Ovary (tissue), 9 donors: Measurements from ENCODE around the gene WFDC9. TPM values are rescaled to one million over a fixed set of nuclear protein-coding genes. Genes with fewer than 3 reads are reported as not detected.

Experiments
- DNase-seq, 5 donors: peaks; one replicate each; pipeline ENCODE4 v3.0.0-alpha.2; 2019 to 2020
- H3K27ac ChIP-seq, 2 donors: fragments of 200-600 bp; one replicate each; pipeline versions ENCODE4 v1.5.1 to v1.8.0; 2019 to 2022
- H3K27me3 ChIP-seq: fragments of 200-600 bp; one replicate; pipeline ENCODE4 v1.8.0; 2022
- H3K36me3 ChIP-seq: fragments of 200-600 bp; sonication (generic); one replicate; pipeline ENCODE4 v1.5.1; 2019
- H3K4me1 ChIP-seq: one replicate; pipeline ENCODE4 v1.8.1; 2013; ENCODE audit warnings: mild to moderate bottlenecking, moderate library complexity; ENCODE audit not compliant: insufficient read depth
- H3K4me3 ChIP-seq: fragments of 200-600 bp; sonication (generic); one replicate; pipeline ENCODE4 v1.5.1; 2017
- H3K9me3 ChIP-seq, 2 donors: fragments of 200-600 bp in 1 of 2; sonication (generic) in 1 of 2; one replicate each; pipeline versions ENCODE4 v1.5.1 to v1.8.1; 2013 to 2019; ENCODE audit warnings: mild to moderate bottlenecking in 1 of 2, moderate library complexity in 1 of 2
- EP300 ChIP-seq: sonication (generic); formaldehyde crosslinking; IDR thresholded peaks from one replicate; pipeline ENCODE4 v1.6.1; 2017; ENCODE audit warnings: antibody characterized with exemption
- POLR2A ChIP-seq: fragments of 450-650 bp; IDR thresholded peaks from one replicate; pipeline ENCODE4 v1.6.1; 2017; ENCODE audit warnings: antibody characterized with exemption, mild to moderate bottlenecking, moderate library complexity
- WGBS, 3 donors: extraction: QIAGEN DNeasy Blood & Tissue Kit in 1 of 3; methylation state at CpG; one replicate each; pipeline versions ENCODE4 v1.1.5 to v1.1.7; 2013 to 2017; 5-methylcytosine and 5-hydroxymethylcytosine counted together
- intact Hi-C, 4 donors: fragments of 100-400 bp; cut with DNase I; formaldehyde crosslinking; loops; one replicate each; pipeline versions ENCODE4 v1.11.0 to v1.15.1; 2022 to 2023
- polyA plus RNA-seq, 2 donors: library from polyadenylated mRNA; stranded (reverse); fragments of 200-250 nt in 1 of 2; fragments of 350-450 nt in 1 of 2; fragmentation: Illumina TruSeq in 1 of 2; extraction: RNeasy Lipid Tissue Mini Kit (QIAGEN cat#74804) in 1 of 2; gene quantifications; one replicate each; pipeline ENCODE4 v1.2.3, GENCODE V29; 2013 to 2014
- total RNA-seq, 7 donors: library from RNA; depleted of rRNA in 2 of 7; stranded (reverse); fragments of >200 nt in 2 of 7; fragmentation: NEBNext Ultra II Directional in 3 of 7; extraction: Animal tissue kit (Norgen Biotek cat#: 25700) in 3 of 7; gene quantifications; one replicate each; pipeline versions ENCODE4 v1.1.0 to v1.2.4, GENCODE V29; 2016 to 2023
- TF ChIP-seq, protein P1 (sequence below), 3 donors: fragments of 450-650 bp in 2 of 3; fragments of 200-600 bp in 1 of 3; IDR thresholded peaks; one replicate each; pipeline versions ENCODE4 v1.5.1 to v1.8.0; 2016 to 2022; ENCODE audit warnings: antibody characterized with exemption in 3 of 3, mild to moderate bottlenecking in 1 of 3
- donor health status: DM: no; HTN: no; CAD: no; lungs with moderate emphysema.
- donor health status: DM: no; HTN: no; CAD: no.
- donor health status: Bipolar disorder and iron deficiency.
- donor health status: DM: yes; HTN: yes; CAD: no.
- donor health status: DM: no; HTN: no; CAD: no.
- donor health status: DM: yes; HTN: yes; CAD: no.

WFDC9 gene
- total and polyA plus RNA-seq, 9 donors = not detected

DNA sequence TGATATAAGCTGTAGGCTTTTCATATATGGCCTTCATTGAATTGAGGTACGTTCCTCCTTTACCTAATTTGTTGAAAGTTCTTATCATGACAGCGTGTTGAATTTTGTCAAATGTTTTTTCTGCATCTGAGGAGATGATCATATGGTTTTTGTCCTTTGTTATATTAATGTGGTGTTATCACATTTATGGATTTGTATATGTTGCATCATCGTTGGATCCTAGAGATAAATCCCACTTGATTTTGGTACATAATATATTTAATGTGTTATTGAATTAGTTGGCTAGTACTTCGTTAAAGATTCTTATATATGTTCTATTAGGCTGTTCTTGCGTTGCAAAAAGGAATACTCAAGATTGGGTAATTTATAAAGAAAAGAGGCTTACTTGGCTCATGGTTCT is 8.6 kb upstream of the WFDC9 start:
- Histone ChIP-seq H3K4me1 (no peaks in the 10 kb centered on the region), H3K4me3 (no peak overlapping the region), H3K36me3 (no peaks in the 10 kb centered on the region), H3K27me3 (no peaks in the 10 kb centered on the region), H3K27ac (no peak overlapping the region), H3K9me3 (no peaks in the 10 kb centered on the region)
- no peak for TF ChIP-seq EP300
- no peak for TF ChIP-seq POLR2A
- TF ChIP-seq, protein P1, sequence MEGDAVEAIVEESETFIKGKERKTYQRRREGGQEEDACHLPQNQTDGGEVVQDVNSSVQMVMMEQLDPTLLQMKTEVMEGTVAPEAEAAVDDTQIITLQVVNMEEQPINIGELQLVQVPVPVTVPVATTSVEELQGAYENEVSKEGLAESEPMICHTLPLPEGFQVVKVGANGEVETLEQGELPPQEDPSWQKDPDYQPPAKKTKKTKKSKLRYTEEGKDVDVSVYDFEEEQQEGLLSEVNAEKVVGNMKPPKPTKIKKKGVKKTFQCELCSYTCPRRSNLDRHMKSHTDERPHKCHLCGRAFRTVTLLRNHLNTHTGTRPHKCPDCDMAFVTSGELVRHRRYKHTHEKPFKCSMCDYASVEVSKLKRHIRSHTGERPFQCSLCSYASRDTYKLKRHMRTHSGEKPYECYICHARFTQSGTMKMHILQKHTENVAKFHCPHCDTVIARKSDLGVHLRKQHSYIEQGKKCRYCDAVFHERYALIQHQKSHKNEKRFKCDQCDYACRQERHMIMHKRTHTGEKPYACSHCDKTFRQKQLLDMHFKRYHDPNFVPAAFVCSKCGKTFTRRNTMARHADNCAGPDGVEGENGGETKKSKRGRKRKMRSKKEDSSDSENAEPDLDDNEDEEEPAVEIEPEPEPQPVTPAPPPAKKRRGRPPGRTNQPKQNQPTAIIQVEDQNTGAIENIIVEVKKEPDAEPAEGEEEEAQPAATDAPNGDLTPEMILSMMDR (IDR thresholded peaks at IDR 0.05) = no peak
- DNase-seq = no peak
- intact Hi-C loops = no loop called here
- 80 to 88% (median 81%) methylated on average over 5 of the region's 5 CpGs for WGBS, 3 donors

DNA sequence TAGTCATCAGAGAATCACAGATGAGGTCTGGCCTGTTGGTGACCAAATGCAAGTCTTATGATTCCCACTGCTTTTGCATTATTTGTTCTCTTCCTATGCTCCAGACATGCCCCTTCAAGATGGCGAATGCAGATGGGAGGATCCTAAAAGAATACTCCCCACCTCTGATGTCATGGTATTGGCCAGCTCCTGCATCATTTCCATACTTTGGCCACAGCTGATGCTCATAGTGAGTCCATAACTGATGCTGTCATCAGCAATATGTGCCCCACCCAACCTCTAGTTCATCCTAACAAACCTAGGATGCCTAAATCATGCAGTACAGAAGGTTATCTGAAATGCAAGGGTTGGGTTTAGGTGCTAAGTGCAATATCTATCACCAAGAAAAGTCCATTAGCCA is 5.4 kb upstream of the WFDC9 start:
- intact Hi-C loops = no loop called here
- DNase-seq = no peak
- Histone ChIP-seq H3K4me3 (no peak overlapping the region), H3K27me3 (no peaks in the 10 kb centered on the region), H3K36me3 (no peaks in the 10 kb centered on the region), H3K4me1 (no peaks in the 10 kb centered on the region), H3K9me3 (no peaks in the 10 kb centered on the region), H3K27ac (no peak overlapping the region)
- 67 to 82% (median 71%) methylated on average over 1 of the region's 1 CpG for WGBS, 3 donors
- TF ChIP-seq, protein P1 (IDR thresholded peaks at IDR 0.05) = no peak
- TF ChIP-seq POLR2A (no peak), EP300 (no peak)

DNA sequence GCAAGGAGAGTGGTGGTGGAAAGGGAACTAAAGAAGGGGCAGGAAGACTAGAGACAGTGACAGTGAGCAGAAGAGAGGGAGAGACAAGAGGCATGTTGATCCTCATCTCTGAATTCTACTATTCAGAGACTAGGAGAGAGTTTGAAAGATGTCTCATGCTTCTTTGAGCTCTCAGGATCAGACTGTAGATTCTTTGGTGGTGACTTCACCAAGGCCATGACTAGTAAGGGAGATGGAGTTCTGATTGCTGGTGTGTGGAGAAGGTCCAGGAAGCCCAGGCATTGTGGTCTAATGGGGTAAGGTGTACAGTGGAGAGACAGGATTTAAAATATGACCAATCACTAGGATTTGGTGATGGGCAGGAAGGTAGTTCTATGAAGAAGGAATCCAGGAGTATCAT is 713 bp downstream of the WFDC9 start:
- Histone ChIP-seq H3K27ac (no peak overlapping the region), H3K4me3 (no peak overlapping the region), H3K9me3 (no peaks in the 10 kb centered on the region)

DNA sequence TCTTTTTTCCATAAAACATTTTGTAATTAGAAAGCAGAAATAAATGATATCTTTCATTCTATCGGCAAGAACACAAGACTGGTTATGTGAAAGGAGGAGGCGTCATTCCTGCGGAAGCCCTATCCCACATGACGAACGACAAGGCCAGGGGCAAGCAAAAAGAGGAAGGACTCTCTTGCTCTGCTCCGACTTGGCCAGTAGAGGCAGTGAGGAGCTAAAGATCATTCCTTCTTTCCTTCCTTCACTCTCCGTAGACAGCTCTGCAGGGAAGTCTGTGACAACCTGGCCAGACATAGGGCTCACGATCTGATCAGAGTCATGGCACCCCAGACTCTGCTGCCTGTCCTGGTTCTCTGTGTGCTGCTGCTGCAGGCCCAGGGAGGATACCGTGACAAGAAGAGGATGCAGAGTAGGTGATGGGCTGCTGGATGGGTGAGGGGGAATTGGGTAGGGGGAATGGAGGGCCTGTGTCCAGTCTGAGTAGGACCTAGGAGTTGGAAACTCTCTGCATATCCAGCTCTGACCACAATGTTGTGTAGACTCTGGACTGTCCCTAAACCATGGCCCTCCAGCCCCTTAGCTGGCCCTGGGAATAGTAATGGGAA is 1.5 kb downstream of the WFDC9 start, which contains the start of gene WFDC10A:
WFDC10A (plus strand) TSS at position 244 of the 605 bp plus-strand sequence; CDS start at position 319, 75 bp downstream.
- Histone ChIP-seq H3K27ac (no peak within 1 kb of the TSS), H3K4me3 (no peak within 1 kb of the TSS), H3K36me3 (no peaks in the 10 kb centered on the region), H3K9me3 (no peaks in the 10 kb centered on the region), H3K27me3 (no peaks in the 10 kb centered on the region), H3K4me1 (no peaks in the 10 kb centered on the region)
- DNase-seq = no peak
- TF ChIP-seq, protein P1 (IDR thresholded peaks at IDR 0.05) = no peak
- TF ChIP-seq POLR2A (no peak), EP300 (no peak)
- intact Hi-C loops = no loop called here
- 7 to 9% (median 8%) methylated on average over 9 of the region's 9 CpGs for WGBS, 3 donors

More for the DNA sequence above, 713 bp downstream of the WFDC9 start:
- intact Hi-C loops = no loop called here
- Histone ChIP-seq H3K4me1 (no peaks in the 10 kb centered on the region), H3K36me3 (no peaks in the 10 kb centered on the region), H3K27me3 (no peaks in the 10 kb centered on the region)
- TF ChIP-seq, protein P1 (IDR thresholded peaks at IDR 0.05) = no peak
- TF ChIP-seq EP300 = no peak
- TF ChIP-seq POLR2A = no peak
- no peak for DNase-seq
